Chondrocyte (in vitro differentiated cells): ENCODE results near the gene PLD1. TPM values are rescaled to one million over a fixed set of nuclear protein-coding genes. Genes with fewer than 3 reads are reported as not detected.

Experiments used
- DNase-seq: peaks from one replicate; pipeline ENCODE4 v3.0.0; 2021; ENCODE audit warnings: mixed read lengths, low spot score
- H3K27ac Mint-ChIP-seq: one replicate; pipeline ENCODE4 v1.8.0; 2021; ENCODE audit warnings: mild to moderate bottlenecking, moderate library complexity, mixed read lengths; ENCODE audit not compliant: unreplicated experiment
- H3K27me3 Mint-ChIP-seq: 2 replicates; pipeline ENCODE4 v1.8.0; 2021; ENCODE audit warnings: low read depth, mixed read lengths
- H3K36me3 Mint-ChIP-seq: 2 replicates; pipeline ENCODE4 v1.8.0; 2021; ENCODE audit warnings: low read depth, mixed read lengths
- H3K4me1 Mint-ChIP-seq: 2 replicates; pipeline ENCODE4 v1.8.0; 2021; ENCODE audit warnings: low read depth, mild to moderate bottlenecking, mixed read lengths
- H3K4me3 Mint-ChIP-seq: one replicate; pipeline ENCODE4 v1.8.0; 2021; ENCODE audit warnings: mild to moderate bottlenecking, moderate library complexity, mixed read lengths; ENCODE audit not compliant: unreplicated experiment
- H3K9me3 Mint-ChIP-seq: 2 replicates; pipeline ENCODE4 v1.8.0; 2021; ENCODE audit warnings: low read depth, mixed read lengths
- CTCF ChIP-seq: fragments of 200-600 bp; sonication (generic); IDR thresholded peaks from 2 replicates; pipeline ENCODE4 v1.5.0; 2021; ENCODE audit warnings: antibody characterized with exemption, mild to moderate bottlenecking, moderate library complexity
- total RNA-seq: library from RNA; stranded (reverse); gene quantifications from 3 replicates; pipeline ENCODE4 v1.2.1, GENCODE V29; 2021

PLD1 gene
- total RNA-seq, 1 donor from 2014 or later: 17.0 TPM

GRCh38 chr3:171850960-171851659 lies 40.8 kb upstream of the PLD1 start:
- no peak for DNase-seq
- no peak for TF ChIP-seq CTCF
- H3K4me1 Mint-ChIP-seq: peaks cover 43% of the 10 kb centered on the region
- no peak overlapping the region for H3K4me3 Mint-ChIP-seq
- H3K36me3 Mint-ChIP-seq: peaks cover 4% of the 10 kb centered on the region
- peaks cover 15% of the 10 kb centered on the region for H3K9me3 Mint-ChIP-seq
- H3K27me3 Mint-ChIP-seq: no peaks in the 10 kb centered on the region
- H3K27ac Mint-ChIP-seq: peak overlapping the region; percentile 75

GRCh38 chr3:171850320-171850959 lies 40.2 kb upstream of the PLD1 start:
- Mint-ChIP-seq H3K4me3 (no peak overlapping the region), H3K9me3 (peaks cover 15% of the 10 kb centered on the region), H3K4me1 (peaks cover 50% of the 10 kb centered on the region), H3K27ac (peak overlapping the region; percentile 75), H3K27me3 (no peaks in the 10 kb centered on the region), H3K36me3 (peaks cover 4% of the 10 kb centered on the region)
- DNase-seq: no peak
- TF ChIP-seq CTCF: peak; percentile 16

- Mint-ChIP-seq H3K36me3 (peaks cover 4% of the 10 kb centered on the region), H3K27ac (peak overlapping the region; percentile 30), H3K4me1 (peaks cover 54% of the 10 kb centered on the region), H3K9me3 (peaks cover 15% of the 10 kb centered on the region), H3K27me3 (no peaks in the 10 kb centered on the region), H3K4me3 (no peak overlapping the region)
- no peak for DNase-seq
- no peak for TF ChIP-seq CTCF
Observed at GRCh38 chr3:171849617-171850319, 39.5 kb upstream of the PLD1 start.

GRCh38 chr3:171847595-171848259 lies 37.4 kb upstream of the PLD1 start:
- H3K27ac Mint-ChIP-seq: no peak overlapping the region
- H3K4me3 Mint-ChIP-seq: no peak overlapping the region
- H3K9me3 Mint-ChIP-seq: peaks cover 2% of the 10 kb centered on the region
- TF ChIP-seq CTCF: no peak
- no peak for DNase-seq
- H3K27me3 Mint-ChIP-seq: no peaks in the 10 kb centered on the region
- H3K36me3 Mint-ChIP-seq: no peaks in the 10 kb centered on the region
- H3K4me1 Mint-ChIP-seq: peaks cover 65% of the 10 kb centered on the region

GRCh38 chr3:171847133-171847532 lies 36.9 kb upstream of the PLD1 start:
- H3K36me3 Mint-ChIP-seq: no peaks in the 10 kb centered on the region
- no peak for TF ChIP-seq CTCF
- peaks cover 67% of the 10 kb centered on the region for H3K4me1 Mint-ChIP-seq
- H3K4me3 Mint-ChIP-seq: no peak overlapping the region
- peak overlapping the region; percentile 0 for H3K27ac Mint-ChIP-seq
- H3K27me3 Mint-ChIP-seq: no peaks in the 10 kb centered on the region
- no peaks in the 10 kb centered on the region for H3K9me3 Mint-ChIP-seq
- DNase-seq: no peak
